Measurements from ENCODE around the gene DUSP10. TPM values are rescaled to one million over a fixed set of nuclear protein-coding genes. Genes with fewer than 3 reads are reported as not detected.

DUSP10 gene
- total RNA-seq, 1 donor from 2014 or later, result 3.2 TPM

DNA sequence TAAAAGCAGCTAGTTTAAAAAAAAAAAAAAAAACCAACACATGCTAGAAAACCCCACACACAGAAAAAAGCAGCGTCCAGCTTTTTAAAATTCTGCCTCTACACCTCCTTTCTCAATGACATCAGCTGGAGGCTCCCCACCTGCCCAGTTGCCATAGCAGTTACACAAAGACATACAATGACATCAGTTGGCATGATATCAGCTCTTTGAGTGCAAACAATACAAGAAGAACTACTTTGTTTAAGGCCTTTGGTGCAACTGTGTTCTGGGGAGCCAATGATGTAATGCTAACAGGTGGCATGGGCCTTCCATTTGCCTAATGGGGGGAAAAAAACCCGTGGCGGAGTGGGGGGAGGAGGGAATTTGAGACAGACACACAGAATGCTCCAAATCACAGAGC is 32.9 kb downstream of the DUSP10 start:
- Mint-ChIP-seq H3K9me3 (ENCODE audit: unreplicated experiment) (no peaks in the 10 kb centered on the region), H3K36me3 (ENCODE audit: unreplicated experiment) (peaks cover 2% of the 10 kb centered on the region), H3K4me1 (ENCODE audit: unreplicated experiment) (peaks cover 9% of the 10 kb centered on the region), H3K27me3 (ENCODE audit: unreplicated experiment) (no peaks in the 10 kb centered on the region), H3K4me3 (ENCODE audit: unreplicated experiment) (no peak overlapping the region), H3K27ac (ENCODE audit: unreplicated experiment) (no peak overlapping the region)
- TF ChIP-seq, protein P1, sequence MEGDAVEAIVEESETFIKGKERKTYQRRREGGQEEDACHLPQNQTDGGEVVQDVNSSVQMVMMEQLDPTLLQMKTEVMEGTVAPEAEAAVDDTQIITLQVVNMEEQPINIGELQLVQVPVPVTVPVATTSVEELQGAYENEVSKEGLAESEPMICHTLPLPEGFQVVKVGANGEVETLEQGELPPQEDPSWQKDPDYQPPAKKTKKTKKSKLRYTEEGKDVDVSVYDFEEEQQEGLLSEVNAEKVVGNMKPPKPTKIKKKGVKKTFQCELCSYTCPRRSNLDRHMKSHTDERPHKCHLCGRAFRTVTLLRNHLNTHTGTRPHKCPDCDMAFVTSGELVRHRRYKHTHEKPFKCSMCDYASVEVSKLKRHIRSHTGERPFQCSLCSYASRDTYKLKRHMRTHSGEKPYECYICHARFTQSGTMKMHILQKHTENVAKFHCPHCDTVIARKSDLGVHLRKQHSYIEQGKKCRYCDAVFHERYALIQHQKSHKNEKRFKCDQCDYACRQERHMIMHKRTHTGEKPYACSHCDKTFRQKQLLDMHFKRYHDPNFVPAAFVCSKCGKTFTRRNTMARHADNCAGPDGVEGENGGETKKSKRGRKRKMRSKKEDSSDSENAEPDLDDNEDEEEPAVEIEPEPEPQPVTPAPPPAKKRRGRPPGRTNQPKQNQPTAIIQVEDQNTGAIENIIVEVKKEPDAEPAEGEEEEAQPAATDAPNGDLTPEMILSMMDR (IDR thresholded peaks at IDR 0.05), result no peak
- no peak for DNase-seq (ENCODE audit: extremely low spot score, unreplicated experiment)

DNA sequence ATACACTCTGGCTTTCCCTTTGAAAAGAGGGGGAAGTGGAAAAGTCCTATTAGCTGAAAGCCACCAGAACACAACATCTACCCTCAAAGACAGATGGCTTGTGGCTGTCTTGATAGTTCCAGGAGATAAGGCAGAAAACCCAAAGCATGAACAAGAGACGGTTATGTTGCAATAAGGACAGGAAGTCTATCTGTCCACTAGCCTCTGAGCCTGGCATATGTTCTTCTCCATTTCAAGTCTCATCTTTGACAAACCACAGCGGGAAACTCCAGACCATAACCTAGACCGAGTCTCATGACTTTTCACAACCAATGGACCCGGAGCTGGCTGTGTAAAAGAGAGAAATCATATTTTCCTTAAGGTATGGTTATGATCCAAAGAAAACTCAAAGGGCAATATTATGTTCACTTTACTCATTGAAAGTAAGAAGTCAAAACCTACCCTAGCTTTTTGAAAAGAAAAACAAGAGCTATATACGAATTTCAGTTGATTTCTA is 33.8 kb downstream of the DUSP10 start:
- no peak overlapping the region for H3K27ac Mint-ChIP-seq (ENCODE audit: unreplicated experiment)
- TF ChIP-seq, protein P1 (IDR thresholded peaks at IDR 0.05), result no peak
- H3K36me3 Mint-ChIP-seq (ENCODE audit: unreplicated experiment), result peaks cover 2% of the 10 kb centered on the region
- no peaks in the 10 kb centered on the region for H3K9me3 Mint-ChIP-seq (ENCODE audit: unreplicated experiment)
- H3K4me3 Mint-ChIP-seq (ENCODE audit: unreplicated experiment), result no peak overlapping the region
- no peaks in the 10 kb centered on the region for H3K27me3 Mint-ChIP-seq (ENCODE audit: unreplicated experiment)
- peaks cover 8% of the 10 kb centered on the region for H3K4me1 Mint-ChIP-seq (ENCODE audit: unreplicated experiment)
- no peak for DNase-seq (ENCODE audit: extremely low spot score, unreplicated experiment)

DNA sequence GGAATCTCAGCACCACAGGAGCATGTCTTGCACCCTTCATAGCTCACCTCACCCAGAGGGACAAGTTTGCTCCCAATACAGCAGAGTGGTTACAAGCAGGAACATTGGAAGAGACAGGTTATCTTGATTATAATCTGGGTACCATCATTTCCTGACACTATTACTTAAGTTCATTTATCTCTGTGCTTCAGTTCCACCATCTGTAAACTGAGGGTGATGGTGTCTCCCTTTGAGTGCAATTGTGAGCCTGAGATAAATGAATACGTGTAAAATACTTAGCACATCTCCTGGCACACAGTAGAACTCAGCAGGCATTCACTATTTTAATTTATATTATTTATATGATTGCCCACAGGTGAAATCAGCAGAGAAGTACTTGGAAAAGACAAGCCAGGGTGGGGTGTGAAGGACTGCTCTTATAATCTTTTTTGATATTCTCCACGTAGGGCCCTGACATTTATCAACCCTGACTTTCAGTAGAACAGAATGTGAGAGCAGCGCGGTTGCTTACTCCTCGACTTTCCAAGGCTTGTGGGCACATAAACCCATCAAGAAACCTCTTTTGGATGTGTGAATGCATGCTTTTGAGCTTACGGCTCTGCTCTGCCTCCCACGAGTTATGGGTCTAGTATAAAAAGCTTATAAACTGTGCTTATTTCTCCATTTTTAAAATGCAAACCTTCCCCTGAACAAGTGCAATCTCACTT is 34.9 kb downstream of the DUSP10 start:
- Mint-ChIP-seq H3K36me3 (ENCODE audit: unreplicated experiment) (peaks cover 7% of the 10 kb centered on the region), H3K4me3 (ENCODE audit: unreplicated experiment) (no peak overlapping the region), H3K4me1 (ENCODE audit: unreplicated experiment) (no peaks in the 10 kb centered on the region), H3K9me3 (ENCODE audit: unreplicated experiment) (no peaks in the 10 kb centered on the region), H3K27me3 (ENCODE audit: unreplicated experiment) (no peaks in the 10 kb centered on the region), H3K27ac (ENCODE audit: unreplicated experiment) (no peak overlapping the region)
- TF ChIP-seq, protein P1 (IDR thresholded peaks at IDR 0.05), result no peak
- no peak for DNase-seq (ENCODE audit: extremely low spot score, unreplicated experiment)

- H3K9me3 Mint-ChIP-seq (ENCODE audit: unreplicated experiment), result no peaks in the 10 kb centered on the region
- no peaks in the 10 kb centered on the region for H3K27me3 Mint-ChIP-seq (ENCODE audit: unreplicated experiment)
- no peak overlapping the region for H3K4me3 Mint-ChIP-seq (ENCODE audit: unreplicated experiment)
- no peak overlapping the region for H3K27ac Mint-ChIP-seq (ENCODE audit: unreplicated experiment)
- peaks cover 11% of the 10 kb centered on the region for H3K36me3 Mint-ChIP-seq (ENCODE audit: unreplicated experiment)
- H3K4me1 Mint-ChIP-seq (ENCODE audit: unreplicated experiment), result no peaks in the 10 kb centered on the region
- TF ChIP-seq, protein P1 (IDR thresholded peaks at IDR 0.05), result no peak
- DNase-seq (ENCODE audit: extremely low spot score, unreplicated experiment), result no peak
Measured at GRCh38 chr1:221706191-221706590, 35.7 kb downstream of the DUSP10 start.

GRCh38 chr1:221704306-221704705 is 37.6 kb downstream of the DUSP10 start:
- H3K4me3 Mint-ChIP-seq (ENCODE audit: unreplicated experiment), result no peak overlapping the region
- no peaks in the 10 kb centered on the region for H3K27me3 Mint-ChIP-seq (ENCODE audit: unreplicated experiment)
- TF ChIP-seq, protein P1 (IDR thresholded peaks at IDR 0.05), result no peak
- DNase-seq (ENCODE audit: extremely low spot score, unreplicated experiment), result no peak
- peaks cover 2% of the 10 kb centered on the region for H3K4me1 Mint-ChIP-seq (ENCODE audit: unreplicated experiment)
- H3K9me3 Mint-ChIP-seq (ENCODE audit: unreplicated experiment), result no peaks in the 10 kb centered on the region
- no peak overlapping the region for H3K27ac Mint-ChIP-seq (ENCODE audit: unreplicated experiment)
- H3K36me3 Mint-ChIP-seq (ENCODE audit: unreplicated experiment), result peaks cover 11% of the 10 kb centered on the region

Measured in osteocyte (in vitro differentiated cells).